H54 (cell line): ENCODE data around the gene KLHL21.

Experiments
- DNase-seq: peaks from one replicate; pipeline ENCODE4 v3.0.0; 2011; ENCODE audit warnings: low spot score, mixed read lengths; ENCODE audit not compliant: insufficient read length
- FAIRE-seq: peaks from 3 replicates; lab custom pipeline; 2011; peaks lifted over from hg19 to GRCh38; lab: Jason Lieb, UNC
- POLR2A ChIP-seq: IDR thresholded peaks from 2 replicates; pipeline ENCODE4 v1.6.1; 2011; ENCODE audit warnings: low read depth, mild to moderate bottlenecking, low read length

Gene KLHL21

GRCh38 chr1:6599141-6599975 lies 3.3 kb downstream of the KLHL21 start:
- no peak for TF ChIP-seq POLR2A
- no peak for DNase-seq
- no peak for FAIRE-seq

- DNase-seq, result no peak
- no peak for FAIRE-seq
These were observed 4.9 kb downstream of the KLHL21 start for GRCh38 chr1:6597777-6598131.

GRCh38 chr1:6596886-6597776 lies 5.5 kb downstream of the KLHL21 start:
- TF ChIP-seq POLR2A, result no peak
- DNase-seq (no peak), FAIRE-seq (no peak)

More at GRCh38 chr1:6597777-6598131, 4.9 kb downstream of the KLHL21 start:
- TF ChIP-seq POLR2A, result no peak

- DNase-seq (no peak), FAIRE-seq (no peak)
- TF ChIP-seq POLR2A, result no peak
These were observed 6.3 kb downstream of the KLHL21 start for GRCh38 chr1:6596351-6596750.

- FAIRE-seq (no peak), DNase-seq (no peak)
- no peak for TF ChIP-seq POLR2A
These were observed 7.5 kb downstream of the KLHL21 start for GRCh38 chr1:6594977-6595740.

GRCh38 chr1:6593810-6594209 lies 8.9 kb downstream of the KLHL21 start:
- DNase-seq (no peak), FAIRE-seq (no peak)
- TF ChIP-seq POLR2A, result no peak

- DNase-seq (no peak), FAIRE-seq (no peak)
- no peak for TF ChIP-seq POLR2A
These were observed 9.6 kb downstream of the KLHL21 start for GRCh38 chr1:6592865-6593593.

GRCh38 chr1:6592441-6592840 lies 10.2 kb downstream of the KLHL21 start:
- TF ChIP-seq POLR2A, result no peak
- FAIRE-seq, result no peak

GRCh38 chr1:6591644-6592043 lies 11.0 kb downstream of the KLHL21 start:
- DNase-seq, result no peak
- FAIRE-seq, result no peak
- no peak for TF ChIP-seq POLR2A

More at GRCh38 chr1:6592441-6592840, 10.2 kb downstream of the KLHL21 start:
- DNase-seq, result no peak

GRCh38 chr1:6591222-6591621 lies 11.4 kb downstream of the KLHL21 start:
- DNase-seq (no peak), FAIRE-seq (no peak)
- TF ChIP-seq POLR2A, result no peak

GRCh38 chr1:6590046-6590445 lies 12.6 kb downstream of the KLHL21 start:
- DNase-seq (no peak), FAIRE-seq (no peak)
- no peak for TF ChIP-seq POLR2A

GRCh38 chr1:6588893-6589520 lies 13.7 kb downstream of the KLHL21 start:
- no peak for DNase-seq
- no peak for FAIRE-seq
- TF ChIP-seq POLR2A, result no peak

GRCh38 chr1:6588128-6588892 lies 14.4 kb downstream of the KLHL21 start:
- DNase-seq, result no peak
- FAIRE-seq, result no peak
- TF ChIP-seq POLR2A, result no peak
